GM21825 (cell line): ENCODE measurements around the gene IGDCC3.

Experiments
- ATAC-seq: cut with Tn5 transposase; IDR thresholded peaks from one replicate; pipeline ENCODE4 v1.9.1; 2021; ENCODE audit warnings: mild to moderate bottlenecking, moderate library complexity; ENCODE audit not compliant: unreplicated experiment

IGDCC3 gene

DNA sequence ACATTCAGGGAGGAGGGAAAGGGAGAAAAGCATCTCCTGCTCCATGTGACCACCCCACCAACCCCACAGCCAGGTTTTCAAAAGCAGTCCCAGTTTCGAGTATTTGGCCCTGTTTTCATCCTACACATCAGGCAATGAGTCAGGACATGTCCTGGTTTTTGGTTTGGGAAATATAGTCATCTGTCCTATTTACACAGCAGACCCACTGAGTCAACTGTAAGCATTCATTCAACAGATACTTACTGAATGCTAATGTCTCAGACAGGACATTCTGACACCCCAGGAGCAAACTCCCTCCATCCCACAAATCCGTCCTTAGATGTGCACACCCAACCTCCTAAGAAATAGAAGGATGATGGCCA lies 32.9 kb downstream of the IGDCC3 start:
- ATAC-seq = no peak

DNA sequence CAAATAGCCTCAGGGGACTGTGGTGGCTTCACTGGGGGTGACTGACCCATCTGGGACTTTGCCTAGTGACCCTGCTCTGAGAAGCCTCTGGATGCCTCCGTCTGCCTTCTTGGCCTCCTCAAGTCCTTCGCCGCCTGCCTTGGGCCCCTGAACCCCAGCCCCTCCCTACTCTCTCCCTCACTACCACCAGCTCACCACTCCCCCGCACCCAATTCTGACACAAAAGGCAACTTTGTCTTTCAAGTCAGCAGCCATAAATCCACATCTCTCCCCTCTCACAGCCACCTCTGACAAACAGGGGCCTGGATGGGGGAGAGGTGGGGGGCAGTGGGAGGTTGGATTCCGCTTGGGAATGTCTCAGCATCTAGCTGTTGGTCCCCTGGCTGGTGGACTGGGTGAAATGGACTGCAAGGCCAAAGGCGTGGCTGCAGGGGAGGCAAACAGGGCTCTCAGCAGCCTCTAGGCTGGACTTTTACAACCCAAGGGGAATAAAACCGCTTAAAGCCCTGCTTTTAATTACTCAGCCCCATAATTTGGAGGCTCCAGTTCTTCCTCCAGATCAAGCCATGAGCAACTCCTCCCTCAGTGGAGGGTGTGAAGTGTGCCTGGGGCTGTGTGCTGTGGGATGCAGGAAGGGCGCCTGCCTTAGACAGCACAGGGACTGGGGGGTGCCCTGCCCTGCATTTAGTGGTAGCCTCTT lies 33.4 kb downstream of the IGDCC3 start:
- no peak for ATAC-seq

DNA sequence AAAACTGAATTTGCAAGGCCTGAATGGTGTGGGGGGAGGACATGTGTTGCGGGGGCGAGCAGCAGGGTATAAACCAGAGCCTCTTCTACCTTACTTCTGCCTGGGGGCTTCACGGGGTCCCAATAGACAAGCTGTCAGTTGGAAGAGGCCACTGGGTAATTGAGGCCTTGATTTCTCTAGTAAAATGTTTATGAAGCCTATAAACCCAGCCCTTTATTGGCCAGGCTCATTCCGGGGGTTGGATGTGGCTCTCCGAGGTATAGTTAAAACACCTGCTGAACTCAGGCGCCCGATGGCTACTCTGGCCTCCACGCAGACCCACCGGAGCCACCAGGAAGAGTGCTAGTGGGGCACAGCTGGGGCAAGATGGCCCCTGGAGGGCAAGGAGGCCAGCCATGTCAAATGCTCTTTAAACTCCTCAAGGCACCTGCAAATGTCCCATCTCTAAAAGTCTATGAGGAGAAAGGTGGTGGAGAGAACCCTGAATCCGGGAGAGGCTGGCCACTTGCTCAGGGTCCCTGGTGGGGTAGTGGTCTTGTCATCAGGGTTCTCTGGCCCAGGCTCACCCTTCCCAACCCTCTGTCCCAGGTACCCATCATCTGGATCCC lies 34.3 kb downstream of the IGDCC3 start:
- ATAC-seq = no peak

DNA sequence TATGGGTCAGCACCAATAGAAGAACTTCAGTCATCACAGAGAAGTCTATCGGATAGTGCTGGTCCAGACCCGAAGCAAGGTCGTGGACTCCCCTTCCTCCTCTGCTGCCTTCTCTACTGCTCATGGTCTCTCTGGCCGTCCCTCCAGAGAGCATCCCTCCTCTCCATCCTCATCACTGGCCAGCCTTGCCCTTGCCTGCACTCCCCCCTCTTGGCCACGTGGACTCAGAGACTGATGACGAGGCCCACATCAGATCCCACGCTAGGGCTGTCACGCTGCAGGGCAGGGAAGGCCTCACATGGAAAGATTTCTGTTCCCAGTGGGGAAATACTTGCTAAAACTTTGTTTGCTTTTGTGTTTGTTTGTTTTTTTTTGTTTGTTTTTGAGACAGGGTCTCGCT lies 35.3 kb downstream of the IGDCC3 start:
- no peak for ATAC-seq

DNA sequence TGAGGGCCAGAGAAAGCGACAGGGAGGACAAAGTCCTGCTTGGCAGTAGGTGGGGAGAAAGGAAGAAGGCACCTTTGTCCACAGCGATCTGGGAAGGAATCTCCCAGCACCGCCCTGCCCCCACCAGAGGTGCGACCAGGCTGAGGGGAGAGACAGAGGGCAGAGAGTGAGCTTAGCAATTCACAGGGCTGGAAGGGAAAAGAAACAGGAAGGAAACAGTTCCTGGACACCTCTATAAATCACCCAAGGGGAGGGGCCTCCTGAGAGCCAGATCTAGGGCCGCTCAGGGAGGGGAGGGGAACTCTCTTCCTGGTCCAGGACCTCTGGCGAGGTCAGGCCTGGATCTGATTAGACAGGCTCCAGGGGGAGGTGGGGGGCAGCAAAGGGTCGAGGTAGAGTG lies 37.9 kb downstream of the IGDCC3 start:
- ATAC-seq = no peak

DNA sequence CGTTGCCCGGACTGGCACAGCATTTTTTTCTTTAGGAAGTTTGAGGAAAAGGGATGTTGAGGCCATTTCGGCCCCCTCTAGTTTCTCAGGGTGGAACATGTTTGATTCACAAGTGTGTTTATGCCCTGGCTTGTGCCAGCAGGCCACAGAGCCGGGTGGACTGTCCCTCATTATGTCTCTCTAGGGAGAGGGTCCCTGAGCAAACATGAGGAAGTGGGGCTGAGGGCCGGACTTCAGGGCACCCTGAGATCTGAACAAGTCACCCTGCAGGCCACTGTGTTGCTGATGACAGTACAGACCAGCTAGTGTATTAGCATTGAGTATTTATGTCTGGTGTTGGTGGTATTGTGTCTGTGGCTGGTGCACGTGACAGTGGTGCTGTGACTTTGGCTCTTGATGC lies 38.4 kb downstream of the IGDCC3 start:
- ATAC-seq = no peak

DNA sequence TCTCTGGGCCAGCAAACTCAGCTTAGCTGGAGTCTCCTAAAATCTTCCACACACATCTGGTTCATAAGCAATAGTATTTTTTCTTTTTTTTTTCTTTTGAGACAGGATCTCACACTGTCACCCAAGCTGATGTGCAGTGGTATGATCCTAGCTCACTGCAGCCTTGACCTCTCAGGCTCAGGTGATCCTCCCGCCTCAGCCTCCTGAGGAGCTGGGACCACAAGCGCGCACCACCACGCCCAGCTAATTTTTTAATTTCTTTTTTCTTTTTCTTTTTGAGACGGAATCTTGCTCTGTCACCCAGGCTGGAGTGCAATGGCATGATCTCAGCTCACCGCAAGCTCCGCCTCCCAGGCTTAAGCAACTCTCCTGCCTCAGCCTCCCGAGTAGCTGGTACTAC lies 39.0 kb downstream of the IGDCC3 start:
- ATAC-seq = no peak

DNA sequence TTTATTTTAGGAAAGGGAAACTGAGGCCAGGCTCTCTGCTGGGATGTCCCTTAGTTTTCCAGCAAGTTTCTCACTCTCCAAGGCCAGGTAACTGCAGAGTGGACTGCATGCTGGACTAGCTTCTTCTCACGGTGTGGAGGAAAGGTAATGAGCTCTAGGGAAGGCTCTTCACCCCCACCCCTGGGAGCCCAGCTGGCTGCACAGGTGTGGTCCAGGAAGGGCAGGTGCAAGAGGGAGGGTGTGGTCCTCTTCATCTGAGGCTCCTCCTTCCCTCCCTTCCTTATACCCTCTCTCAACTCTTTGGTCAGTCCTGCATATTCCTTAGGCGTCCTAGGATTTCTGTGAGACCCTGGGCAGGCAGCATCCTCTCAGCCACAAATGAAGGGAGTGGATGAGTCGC lies 39.4 kb downstream of the IGDCC3 start:
- ATAC-seq = no peak

DNA sequence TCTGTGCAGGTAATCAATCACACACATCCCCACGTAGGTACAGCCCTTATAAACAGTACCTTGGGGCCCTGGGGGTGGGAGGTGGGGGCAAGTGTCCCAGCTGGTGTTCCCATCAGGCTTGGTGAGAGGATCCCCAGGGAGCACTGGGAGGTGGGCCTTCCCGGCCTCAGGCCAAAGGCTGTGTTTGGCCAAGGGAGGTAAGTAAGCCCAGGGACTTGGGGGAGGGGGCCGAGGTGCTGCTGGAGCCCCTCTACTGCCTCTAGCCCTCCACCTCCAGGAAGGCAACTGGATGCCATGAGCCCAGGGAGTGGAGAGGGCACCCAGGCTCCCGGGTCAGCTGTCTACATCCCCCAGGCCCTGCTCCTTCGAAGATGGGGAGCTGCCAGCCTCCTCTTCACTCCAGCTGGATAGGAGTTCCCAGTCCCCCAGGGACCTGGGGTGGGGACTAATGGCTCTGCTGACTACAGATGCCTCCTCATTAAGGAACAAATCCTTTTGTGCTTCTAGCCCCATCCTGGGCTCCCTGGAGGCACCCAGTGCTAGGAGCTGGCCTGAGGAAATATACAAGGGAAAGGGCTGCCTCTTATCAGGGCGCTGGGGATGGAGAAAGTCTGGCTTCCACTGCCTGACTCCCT lies 40.2 kb downstream of the IGDCC3 start:
- ATAC-seq = no peak

DNA sequence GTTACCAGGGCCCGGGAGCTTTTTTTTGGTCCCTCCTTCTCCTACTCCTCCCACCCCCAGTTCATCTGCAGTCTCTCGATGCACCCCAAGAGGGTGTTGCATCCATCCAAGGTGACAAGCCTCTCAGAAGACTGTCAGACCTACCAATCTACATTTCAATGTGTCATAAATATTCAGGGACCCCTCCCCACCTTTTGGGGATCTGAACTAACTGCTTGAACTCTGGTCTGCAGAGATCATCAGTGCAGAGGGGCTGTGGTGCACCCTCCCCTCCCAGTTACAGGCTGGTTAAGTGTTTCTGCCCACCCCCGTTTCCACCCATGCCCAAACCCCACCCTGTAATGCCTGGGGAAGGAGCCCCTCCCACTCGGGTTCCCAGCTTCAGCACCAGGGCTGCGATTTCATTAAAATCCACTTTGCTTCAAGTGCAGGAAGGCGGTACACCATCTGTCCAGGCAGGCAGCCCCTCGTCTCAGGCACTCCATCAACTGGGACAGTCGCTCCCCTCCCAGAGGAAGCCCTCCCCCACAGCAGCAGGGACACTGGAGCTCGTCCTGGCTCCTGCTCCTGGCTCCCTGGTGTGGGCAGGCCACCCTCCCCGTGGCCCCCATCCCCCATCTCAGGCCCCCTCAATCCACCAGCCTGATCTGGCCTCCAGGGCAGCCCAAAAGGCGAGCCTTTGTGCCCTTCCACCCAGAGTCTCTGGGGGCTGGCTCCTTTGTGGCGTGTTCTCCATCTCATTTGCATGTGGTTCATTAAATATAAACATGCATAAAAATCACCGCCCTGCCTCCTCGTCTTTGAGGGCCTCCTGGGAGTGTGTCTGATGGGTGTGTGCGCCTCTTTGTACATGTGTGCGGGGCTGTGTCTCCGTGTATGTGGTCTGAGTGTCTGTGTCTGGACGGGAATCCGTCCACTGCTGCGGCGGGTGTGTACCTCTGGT lies 41.0 kb downstream of the IGDCC3 start:
- no peak for ATAC-seq

DNA sequence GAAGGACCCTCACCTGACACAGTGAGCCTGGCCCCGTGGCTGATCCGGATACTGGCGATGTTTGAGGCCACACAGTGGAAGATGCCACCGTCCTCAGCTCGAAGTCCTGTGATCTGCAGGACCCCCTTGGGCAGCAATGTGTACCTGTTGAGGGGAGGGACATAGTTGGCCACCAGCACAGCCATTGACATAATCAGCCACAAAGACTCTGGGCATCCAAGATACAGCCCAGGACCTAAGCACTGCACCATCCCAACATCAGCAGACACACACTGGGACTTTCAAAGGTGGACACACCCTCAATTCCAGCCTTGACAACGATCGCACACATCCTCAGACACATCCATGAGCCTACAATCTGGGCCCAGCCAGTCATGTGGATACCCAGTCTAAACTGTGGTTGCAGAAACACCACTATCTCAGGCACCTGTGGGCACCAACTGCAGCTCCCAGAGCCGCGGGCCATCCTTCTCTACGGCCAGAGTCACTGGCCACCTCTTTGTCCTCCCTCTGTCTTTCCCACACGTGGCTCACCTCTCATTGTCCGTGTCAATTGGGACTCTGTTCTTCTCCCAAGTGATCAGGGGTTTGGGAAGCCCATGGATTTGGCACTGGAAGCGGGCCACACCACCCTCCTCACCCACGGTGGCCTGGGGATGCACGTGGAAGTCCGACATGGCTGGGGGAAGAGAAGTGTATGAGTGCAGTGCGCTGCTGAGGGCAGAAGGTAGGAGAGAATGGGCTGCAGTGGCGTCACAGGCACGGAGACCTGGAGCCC lies 42.3 kb downstream of the IGDCC3 start:
- no peak for ATAC-seq

DNA sequence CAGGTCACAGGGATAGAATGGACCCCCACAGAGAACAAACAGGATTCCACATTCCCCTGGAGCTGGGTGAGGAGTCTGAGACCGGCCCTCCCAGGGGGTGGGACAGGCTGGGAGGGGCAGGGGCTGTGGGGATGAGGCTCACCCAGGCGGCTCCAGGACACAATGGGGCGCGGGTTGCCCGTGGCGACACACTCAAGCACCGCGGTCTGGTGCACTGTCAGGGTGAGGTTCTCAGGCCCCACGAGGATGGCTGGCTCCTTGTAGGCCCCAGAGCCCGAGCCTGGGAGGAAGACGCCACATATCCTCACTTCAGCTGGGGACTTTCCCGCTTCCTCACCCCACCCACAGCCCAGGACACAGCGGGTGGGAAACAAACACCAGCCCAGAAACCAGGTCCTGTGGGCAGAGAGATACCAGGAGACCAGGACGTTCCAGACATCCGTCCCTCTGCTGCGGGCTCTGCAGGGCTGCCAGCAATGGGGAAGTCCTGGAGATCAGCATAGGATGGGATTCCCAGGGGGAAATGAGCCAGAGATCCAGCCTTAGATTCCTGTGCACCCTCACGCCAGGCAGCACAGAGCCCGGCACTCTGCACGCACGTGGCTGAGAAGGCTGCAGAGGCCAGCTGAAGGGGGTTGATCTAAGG lies 43.1 kb downstream of the IGDCC3 start:
- no peak for ATAC-seq

DNA sequence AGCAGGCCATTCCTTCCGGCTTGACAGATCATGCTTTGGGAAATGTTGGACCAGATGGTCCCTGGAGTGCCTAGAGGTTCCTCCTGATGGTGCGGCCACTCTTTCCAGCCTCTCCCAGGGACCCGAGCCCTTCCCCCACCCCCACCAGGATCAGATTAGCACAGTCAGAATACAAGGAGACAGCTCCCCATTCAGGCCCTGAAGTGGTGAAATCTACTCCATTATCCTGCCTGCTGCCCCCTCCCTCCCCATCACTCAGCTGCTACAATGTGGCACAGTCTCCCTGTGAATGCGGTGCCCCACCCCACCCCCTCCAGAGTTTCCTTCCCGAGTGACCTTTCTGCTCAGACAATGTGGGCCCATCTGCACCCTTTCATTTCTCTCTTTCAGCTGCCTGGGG lies 43.9 kb downstream of the IGDCC3 start:
- ATAC-seq = no peak

DNA sequence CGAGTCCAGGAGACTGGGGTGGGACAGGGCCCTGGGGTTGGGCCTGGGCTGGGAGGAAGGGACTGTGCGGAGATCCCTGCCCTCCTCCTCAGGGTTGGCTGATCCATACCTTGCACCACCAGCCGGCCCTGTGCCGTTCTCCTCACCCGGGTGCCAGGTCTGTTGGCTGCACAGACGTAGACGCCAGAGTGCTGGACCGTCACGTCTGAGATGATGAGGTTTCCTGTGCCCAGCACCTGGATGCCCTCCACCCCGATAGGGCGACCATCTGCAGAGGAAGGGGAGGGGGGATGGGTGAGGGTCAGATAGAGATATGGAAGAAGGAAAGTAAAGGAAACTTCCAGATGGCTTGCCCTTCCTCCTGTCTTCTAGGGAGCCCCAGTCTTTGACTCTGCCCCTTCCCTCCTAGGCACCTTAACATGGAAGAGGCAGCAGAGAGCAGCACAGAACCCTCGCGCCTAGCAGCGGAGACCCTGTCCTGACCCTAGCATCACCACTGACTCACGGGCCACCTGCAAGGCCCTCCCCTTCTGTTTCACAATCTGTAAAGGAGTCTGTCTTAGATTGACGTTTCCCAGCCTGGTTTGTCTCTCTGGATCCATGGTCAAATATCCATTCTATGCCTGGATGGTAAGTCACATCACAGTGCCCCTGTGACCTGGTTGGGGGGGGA lies 44.5 kb downstream of the IGDCC3 start:
- no peak for ATAC-seq

DNA sequence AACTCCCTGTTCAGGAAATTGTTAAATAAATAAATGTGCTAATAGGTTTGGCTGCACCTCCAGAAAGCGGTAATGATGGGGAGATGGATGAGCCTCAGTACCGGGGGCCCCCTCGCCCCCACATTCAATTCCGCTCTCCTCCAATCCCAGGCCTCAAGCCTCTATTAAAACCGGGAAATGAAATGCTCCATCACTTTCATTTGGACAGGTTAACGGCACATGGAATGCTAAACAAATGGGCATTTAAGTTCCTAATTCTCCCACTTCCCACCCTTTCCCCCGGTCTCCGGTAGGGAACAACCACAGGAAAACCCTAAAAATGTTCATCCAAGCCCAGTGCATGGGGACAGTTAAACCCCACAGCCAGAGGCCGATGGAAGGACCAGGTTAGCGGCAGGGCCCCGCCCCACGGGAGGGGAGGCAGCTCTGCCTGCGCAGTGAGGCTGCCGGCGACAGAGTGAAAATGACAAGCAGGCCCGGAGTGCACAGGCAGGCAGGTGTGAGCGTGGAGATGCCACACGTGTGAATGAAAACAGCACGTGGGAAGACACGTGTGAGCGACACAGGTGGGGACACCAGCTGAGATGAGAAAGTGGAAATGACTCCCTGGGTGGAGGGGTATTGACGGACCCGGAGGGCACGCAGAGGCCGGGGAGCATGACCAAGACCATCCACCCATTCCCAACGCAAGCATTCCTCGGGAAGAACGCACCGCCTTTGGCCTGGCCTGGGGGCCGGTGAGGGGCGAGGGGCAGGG lies 45.2 kb downstream of the IGDCC3 start:
- no peak for ATAC-seq

DNA sequence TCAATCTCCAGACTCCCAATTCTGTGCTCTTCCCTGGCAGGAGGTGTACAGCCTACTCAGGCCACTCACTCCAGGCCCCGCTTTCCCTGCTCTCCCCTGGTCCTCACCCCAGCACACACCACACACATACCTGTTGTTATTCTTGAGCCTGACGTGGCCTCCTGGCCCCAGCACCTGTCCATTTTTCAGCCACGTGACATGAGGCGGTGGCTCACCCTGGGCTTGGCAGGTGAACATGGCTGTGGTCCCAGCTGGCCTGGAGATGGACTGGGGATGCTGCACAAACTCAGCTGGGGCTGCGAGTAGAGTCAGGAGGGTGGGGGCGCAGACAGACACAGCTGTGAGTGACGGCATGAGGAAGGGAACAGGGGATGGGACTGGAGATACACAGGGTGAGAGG lies 46.0 kb downstream of the IGDCC3 start:
- ATAC-seq = no peak

DNA sequence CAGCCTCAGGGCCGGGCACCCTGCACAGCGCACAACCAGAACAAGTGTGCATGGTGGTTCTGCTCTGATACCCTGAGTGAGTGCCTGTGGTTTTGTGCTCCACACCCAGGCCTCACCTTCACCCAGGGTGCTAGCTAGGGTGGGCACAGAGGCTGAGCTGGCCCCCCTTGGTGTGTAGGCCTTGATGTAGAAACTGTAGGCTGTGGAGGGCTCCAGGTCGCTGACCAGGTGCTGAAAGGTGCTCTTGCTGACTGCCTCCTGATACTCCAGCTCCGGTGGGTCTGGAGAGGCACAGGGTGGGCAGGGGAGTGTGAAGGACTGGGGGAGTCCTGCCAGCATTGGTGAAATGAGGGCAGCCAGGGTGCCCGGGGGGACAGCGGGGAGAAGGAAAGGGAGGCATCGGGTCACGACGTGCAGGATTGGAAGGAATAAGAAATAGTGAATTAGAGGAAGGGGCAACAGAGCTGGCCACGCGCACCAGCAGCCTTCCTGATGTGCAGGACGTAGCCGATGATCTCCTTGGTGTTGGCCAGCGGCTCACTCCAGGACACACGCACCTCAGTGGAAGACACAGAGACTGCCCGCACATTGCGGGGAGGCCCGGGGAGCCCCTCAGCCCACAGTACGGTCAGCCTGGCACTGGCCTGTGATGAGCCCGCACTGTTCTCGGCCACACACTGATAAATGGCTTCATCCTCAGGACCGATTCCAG lies 46.7 kb downstream of the IGDCC3 start:
- ATAC-seq = no peak

DNA sequence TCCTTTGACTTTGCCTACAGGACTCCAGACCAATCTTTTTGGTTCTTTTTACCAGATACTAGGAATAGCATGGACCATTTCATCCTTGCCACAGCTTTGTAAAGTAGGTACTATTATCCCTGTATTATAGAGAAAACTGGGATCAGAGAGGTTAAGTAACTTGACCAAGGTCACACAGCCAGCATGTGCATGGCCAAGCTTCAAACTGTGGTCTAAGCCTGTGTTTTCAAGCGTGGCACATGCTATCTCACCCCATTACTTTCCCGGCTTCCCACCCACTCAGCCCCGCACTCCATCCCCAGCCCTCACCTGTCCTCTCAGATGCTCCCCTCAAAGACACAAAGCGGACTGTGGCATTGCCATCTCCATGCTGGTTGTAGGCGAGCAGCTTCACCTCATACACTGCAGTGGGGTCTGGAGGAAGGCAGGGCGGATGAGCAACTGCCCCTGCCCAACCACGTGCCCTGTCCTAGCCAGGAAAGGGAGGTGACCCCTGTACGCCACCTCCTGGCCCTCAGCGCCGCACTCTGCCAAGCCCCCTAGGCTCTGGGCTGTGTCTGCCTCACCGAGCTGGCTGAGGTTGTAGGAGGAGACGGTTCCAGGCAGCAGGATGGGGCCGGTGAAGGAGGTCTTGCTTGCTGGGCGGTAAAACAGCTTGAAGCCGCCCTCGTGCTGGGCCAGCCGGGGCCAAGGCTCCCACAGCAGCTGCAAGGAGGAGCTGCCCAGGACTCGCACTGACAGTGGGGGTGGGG lies 47.6 kb downstream of the IGDCC3 start:
- ATAC-seq = no peak
